Measurements from ENCODE around the gene CCNT2. TPM values are rescaled to one million over a fixed set of nuclear protein-coding genes. Genes with fewer than 3 reads are reported as not detected.
"Not testable (repeated sequence)": the region's sequence is repeated elsewhere in the genome, so short reads cannot be mapped to it uniquely, and the experiment has no call there.

The CCNT2 gene
- polyA plus RNA-seq = 1 to 10 TPM; 6.0 to 8.9 (median 7.3) TPM

DNA sequence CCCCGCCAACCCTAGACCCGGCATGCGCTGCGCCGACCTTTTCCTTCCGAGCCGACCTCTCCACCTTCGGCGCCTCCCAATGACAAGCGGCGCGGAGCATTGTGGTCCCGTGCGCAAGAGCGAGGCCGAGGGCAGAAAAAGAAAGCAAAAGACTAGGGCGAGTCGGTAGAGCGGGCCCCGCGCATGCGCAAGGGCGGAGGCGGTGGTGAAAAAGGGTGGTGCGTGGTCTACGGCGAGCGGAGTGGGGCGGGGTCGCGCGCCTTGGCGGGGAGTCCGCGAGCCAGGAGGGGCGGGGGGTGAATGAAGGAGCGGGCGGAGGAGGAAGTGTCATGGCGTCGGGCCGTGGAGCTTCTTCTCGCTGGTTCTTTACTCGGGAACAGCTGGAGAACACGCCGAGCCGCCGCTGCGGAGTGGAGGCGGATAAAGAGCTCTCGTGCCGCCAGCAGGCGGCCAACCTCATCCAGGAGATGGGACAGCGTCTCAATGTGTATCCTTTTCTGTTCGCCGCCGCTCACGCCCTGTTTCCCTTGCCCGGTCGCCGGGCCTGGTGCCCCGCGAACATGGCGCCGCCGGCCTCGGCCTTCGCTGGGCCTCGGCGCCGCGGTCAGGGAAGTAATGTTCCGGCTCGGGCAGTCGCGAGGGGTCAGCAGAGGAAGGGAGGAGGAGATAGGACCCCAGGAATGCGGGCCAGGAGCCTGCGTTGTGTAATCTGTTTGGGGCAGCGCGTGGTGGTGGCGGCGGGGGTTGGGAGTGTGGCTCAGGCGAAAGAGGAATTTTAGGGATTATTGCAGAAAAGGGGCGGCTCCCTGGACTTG, at the start of gene CCNT2:
TSS of gene CCNT2 (plus strand) at position 297 of the 815 bp plus-strand sequence. CDS start at position 330, 33 bp downstream.
- 0 to 1% (median 0%) methylated on average over 61 to 83 of the region's 83 CpGs for WGBS, 3 donors
- H3K27ac ChIP-seq (ENCODE audit: low read depth, low read length) = peak within 1 kb of the TSS; percentile 68

DNA sequence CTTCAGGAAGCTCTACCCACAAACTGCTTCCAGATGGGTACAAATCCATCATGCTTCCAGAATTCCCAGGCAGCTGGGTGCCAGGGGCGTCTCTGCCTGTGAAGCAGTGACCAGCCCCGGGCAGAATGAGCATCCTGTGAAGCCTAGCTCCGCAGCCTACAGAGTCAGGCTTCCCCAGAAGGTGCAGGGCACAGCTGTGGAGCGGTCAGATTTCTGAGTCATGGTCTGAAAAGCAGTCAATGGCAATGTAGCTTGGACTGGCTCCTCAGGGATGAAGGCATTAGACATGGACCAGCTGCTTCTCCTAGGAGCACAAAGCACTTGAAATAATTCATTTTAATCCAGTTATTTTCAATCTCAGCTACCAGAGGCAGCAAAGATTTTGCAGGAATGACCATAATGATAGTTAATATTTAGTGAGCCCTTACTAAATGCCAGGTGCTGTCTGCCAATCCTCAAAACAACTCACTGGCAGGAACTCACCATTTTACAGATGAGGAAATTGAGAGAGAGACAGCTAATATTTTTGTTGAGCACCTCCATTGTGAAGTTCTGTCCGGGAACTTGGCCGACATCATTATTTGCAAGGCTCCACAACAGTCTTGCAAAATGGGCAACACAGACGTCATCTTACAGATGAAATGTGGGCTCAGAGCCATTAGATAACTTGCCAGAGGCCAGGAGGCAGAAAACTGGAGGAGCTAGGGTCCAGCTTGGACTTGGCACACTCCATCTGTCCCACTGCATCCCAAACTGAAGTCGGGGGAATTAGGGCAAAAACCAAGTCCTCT, 48.5 kb upstream of the CCNT2 start:
- H3K27ac ChIP-seq (ENCODE audit: low read depth, low read length) = no peak overlapping the region
- 84 to 87% (median 85%) methylated on average over 8 of the region's 8 CpGs for WGBS, 3 donors

DNA sequence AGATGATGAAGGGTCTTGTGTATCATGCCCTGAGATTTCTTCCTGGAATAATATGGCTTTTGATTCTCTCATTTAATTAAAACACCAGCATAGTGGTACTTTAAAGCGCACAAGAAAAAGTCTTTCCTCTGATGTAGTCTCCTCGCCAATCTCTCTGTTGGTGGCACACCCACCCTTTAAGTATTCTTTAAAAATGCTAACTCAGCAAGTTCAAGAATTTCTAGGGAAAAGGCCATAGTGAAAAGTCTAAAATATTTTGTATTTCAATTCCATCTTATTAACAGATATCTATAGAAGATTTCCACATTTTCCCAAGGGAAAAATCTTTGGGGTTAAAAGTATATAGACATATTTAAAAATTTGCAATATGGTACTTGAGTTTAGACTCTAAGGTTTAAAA, 45.5 kb upstream of the CCNT2 start:
- 96 to 99% (median 99%) methylated on average over 2 of the region's 2 CpGs for WGBS, 3 donors

DNA sequence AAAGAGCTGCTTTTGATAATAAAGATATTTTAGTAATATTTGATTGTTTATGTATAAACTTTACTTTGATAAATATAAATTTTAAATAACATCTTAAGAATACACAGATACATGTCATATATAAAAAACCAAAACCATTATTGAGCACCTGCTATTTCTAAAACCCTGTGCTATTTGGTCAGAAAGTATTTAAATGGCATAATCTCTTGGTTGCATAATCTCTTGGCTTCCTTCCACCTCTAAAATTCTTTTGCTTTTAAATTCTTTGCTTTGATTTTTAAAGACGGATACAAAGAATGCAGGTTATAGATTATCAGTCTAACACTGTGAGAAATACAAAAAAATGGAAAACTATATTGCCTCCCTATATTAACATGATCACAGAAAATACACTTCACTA, 43.3 kb upstream of the CCNT2 start:
- WGBS, 3 donors = 20 to 64% (median 53%) methylated on average over 1 of the region's 1 CpG
- no peak overlapping the region for H3K27ac ChIP-seq (ENCODE audit: low read depth, low read length)

More for the DNA sequence above, 45.5 kb upstream of the CCNT2 start:
- H3K27ac ChIP-seq (ENCODE audit: low read depth, low read length) = no peak overlapping the region

DNA sequence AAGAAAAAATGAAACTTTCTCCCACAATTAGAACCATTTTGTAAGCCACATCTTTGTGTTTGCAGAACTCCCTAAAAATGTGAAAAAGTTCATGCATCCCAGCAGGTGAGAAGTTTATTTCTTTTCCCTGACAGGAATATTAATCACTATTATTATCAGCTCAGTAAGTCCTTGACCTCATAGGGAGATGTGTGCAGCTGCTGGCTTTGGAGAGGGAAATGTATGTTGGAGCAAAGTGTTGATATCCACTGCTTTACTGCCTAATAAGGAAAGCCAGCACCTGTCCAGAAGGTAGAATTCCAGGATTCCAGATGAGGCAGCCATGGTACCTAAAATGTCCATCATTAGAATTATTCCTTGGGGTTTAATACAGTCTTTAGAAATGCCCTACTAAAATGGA, 35.8 kb upstream of the CCNT2 start:
- H3K27ac ChIP-seq (ENCODE audit: low read depth, low read length) = no peak overlapping the region

DNA sequence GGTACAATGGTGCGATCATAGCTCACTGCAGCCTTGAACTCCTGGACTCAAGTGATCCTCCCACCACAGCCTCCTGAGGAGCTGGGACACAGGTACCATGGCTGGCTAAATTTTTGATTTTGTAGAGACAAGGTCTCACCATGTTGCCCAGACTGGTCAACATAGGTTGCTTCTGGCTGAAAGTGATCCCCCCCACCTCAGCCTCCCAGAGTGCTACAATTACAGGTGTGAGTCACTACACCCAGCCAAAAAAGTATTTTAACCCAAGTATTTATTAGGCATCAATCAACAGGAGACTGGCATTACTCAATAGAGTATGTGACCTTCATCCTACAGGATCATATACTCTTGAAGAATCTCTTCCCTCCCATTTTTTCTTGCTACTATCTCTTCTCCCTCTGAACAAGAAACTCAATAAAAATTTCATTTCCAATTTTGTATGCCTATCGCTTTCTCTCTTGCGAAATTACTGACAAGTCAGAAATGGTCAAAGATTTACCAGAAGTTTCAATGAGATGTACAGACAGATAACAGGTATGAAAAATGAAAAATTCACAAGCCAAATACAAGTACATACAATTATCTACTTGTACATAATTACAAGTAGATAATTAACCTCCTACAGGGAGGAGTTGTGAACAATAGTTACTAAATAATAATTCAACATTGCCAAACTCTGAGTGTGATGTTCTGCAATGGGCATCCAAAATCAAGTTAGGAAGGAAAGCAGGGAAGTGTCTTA, 34.9 kb upstream of the CCNT2 start:
- WGBS, 3 donors = 78 to 95% (median 93%) methylated on average over 3 of the region's 3 CpGs

DNA sequence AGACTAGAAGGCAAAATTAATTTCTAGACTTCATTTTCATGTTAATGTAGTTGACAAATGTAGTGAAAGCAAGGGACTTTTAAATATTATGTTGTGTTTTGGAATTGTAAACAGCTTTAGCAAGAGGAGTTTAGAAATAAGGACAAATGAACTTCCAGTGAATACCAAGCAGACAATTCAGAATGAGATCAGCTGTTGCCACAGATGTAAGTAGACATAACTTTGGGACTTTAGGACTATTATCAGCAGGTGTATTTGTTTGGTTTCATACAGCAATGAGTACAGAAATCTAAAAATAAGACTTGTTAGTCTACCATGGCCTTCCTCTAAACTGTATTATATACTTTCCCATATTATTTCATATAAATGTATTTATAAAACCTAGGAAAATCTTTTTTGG, 34.2 kb upstream of the CCNT2 start:
- H3K27ac ChIP-seq (ENCODE audit: low read depth, low read length) = no peak overlapping the region

More for the DNA sequence above, 34.9 kb upstream of the CCNT2 start:
- H3K27ac ChIP-seq (ENCODE audit: low read depth, low read length) = no peak overlapping the region

DNA sequence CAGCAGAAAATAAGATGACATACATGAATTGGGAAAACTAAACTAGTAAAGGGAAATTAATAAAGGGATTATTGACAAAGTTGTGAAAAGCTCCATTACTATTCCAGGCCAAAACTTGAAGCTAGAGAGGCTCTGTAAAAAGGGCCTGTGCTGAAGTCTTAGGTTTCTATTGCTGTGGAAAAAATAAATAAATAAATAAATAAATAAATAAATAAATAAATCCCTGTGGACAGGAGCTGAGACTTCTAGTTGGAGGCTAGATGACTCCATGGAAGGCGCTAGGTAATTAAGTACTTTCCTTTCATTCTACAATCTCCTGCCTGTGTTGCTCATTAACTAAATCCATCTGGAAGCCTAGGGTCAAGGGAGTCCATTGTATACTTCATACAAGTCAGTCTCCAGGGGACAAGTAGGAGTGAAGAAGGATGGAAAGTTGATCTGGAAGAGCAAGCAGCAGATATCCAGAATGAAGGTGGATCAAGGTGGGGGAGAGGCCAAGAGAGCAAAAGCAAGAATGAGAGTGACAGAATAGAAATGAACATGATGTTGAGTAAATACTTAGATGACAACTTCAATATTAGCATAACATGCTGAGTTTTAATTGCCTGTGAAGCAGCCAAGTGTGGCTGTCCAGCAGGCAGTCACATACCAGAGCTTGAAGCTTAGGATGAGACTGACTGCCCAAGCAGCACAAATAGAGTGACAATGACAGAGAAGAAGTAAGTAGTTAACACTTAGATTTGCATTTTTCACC, 26.2 kb upstream of the CCNT2 start:
- WGBS, 3 donors = 52 to 97% (median 90%) methylated on average over 1 of the region's 1 CpG
- H3K27ac ChIP-seq (ENCODE audit: low read depth, low read length) = no peak overlapping the region

DNA sequence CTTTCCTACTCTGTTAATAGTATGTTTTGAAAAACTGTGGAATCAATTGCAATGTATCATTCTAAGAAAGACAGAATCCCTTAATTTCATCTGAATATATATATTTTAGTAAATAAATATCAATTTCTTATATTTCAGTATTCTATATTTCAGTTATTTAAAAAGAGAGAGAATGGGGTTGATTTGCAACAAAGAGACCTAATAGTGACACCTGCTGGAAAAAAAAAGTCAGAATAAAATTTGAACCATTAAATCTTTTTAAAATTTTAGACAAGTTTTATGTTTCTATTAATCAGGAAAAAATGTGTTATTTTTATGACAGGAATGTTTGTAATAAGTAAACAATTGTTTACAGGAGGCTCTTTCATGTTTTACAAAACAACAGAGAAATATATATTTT, 20.7 kb upstream of the CCNT2 start:
- H3K27ac ChIP-seq (ENCODE audit: low read depth, low read length) = no peak overlapping the region

DNA sequence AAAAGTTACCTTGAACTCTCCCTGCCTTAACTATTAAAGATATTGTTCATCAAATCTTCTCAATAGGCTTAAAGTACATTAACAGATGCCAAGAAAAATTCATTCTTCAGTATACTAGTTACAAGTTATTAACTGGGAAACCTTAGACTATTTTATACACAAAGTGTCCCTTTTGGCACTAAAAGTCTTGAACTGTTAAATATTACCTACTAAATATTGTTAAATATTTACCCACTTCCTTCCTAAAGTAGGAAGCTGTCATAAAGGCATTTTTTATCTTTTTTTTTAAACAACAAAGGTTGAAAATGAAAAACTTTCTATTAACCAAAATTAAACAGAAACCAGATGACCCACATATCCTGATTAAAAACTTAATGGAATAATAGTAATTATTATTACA, 19.4 kb upstream of the CCNT2 start:
- H3K27ac ChIP-seq (ENCODE audit: low read depth, low read length) = no peak overlapping the region

DNA sequence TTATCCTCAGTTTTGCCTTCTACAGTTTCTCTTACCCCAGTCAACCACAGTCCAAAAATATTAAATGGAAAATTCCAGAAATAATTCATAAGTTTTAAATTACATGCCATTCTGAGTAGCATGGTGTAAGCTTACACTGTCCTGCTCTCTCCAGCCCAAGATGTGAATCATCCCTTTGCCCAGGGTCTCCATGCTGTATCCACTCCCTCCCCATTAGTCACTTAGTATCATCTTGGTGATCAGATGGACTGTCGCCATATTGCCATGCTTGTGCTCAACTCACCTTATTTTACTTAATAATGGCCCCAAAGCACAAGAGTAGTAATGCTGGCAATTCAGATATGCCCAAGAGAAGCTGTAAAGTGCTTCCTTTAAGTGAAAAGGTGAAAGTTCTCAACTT, 18.5 kb upstream of the CCNT2 start:
- 94 to 97% (median 96%) methylated on average over 1 of the region's 1 CpG for WGBS, 3 donors
- H3K27ac ChIP-seq (ENCODE audit: low read depth, low read length) = no peak overlapping the region

DNA sequence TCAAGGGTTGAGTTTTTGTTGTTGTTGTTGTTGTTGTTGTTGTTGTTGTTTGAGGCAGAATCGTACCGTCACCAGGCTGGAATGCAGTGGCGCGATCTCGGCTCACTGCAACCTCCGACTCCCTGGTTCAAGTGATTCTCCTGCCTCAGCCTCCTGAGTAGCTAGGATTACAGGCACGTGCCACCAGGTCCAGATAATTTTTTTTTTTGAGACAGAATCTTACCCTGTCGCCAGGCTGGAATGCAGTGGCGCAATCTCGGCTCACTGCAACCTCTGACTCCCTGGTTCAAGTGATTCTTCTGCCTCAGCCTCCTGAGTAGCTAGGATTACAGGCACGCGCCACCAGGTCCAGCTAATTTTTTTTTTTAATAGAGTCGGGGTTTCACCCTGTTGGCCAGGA, 14.9 kb upstream of the CCNT2 start:
- H3K27ac ChIP-seq (ENCODE audit: low read depth, low read length) = not testable (repeated sequence)
- WGBS, 3 donors = 93 to 96% (median 94%) methylated on average over 13 of the region's 13 CpGs

DNA sequence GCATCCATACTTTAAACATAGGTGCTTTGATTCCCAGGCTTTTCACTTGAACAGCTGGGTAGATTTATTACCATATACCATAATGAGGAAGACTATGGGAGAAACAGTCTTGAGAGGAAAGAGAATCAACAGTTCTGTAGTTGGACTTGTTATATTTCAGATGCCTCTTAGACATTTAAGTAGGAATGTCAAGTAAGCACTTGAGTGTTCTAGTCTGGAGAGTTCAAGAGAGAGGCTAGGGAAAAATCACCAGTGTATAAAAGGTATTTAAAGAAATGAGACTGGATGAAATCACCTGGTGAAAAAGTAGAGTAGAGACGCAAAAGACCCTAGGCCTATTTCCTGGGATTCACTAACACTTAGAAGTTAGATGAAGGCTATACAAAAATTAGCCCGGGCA, 13.5 kb upstream of the CCNT2 start:
- no peak overlapping the region for H3K27ac ChIP-seq (ENCODE audit: low read depth, low read length)
- 93 to 96% (median 95%) methylated on average over 2 of the region's 2 CpGs for WGBS, 3 donors

DNA sequence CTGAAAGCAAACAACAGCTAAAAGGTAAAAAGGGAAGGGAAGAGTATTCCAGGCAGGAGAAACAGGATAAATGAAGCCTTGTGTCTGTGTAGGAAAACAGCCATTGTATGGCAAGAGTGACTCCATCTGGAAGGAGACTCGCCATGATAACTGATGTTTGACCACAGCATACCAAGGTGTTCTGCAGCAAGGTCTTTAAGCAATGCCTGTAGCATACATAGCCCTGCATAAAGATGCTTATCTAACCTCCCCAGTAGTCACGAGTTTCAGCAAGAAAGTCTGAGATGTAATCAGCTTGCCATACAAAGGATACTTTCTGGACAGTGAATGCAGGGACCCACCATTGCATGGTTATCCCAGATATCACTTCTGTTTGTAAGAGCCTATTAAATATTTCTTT, 11.9 kb upstream of the CCNT2 start:
- WGBS, 3 donors = 61 to 79% (median 79%) methylated on average over 2 of the region's 2 CpGs

DNA sequence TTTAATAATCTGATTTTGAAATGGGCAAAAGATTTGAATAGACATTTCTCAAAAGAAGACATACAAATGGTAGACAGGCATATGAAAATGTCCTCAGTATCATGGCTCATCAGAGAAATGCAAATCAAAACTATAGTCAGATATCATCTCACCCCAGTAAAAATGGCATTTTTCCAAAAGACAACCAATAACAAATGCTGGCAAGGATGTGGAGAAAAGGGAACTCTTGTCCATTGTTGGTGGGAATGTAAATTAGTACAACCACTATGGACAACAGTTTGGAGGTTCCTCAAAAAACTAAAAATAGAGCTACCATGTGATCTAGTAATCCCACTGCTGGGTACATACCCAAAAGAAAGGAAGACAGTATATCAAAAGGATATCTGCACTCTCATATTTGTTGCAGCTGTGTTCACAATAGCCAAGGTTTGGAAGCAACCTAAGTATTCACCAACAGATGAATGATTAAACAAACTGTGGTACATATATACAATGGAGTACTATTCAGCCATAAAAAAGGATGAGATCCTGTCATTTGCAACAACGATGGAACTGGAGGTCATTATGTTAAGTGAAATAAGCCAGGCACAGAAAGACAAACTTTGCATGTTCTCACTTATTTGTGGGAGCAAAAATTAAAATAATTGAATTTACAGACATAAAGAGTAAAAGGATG, 11.0 kb upstream of the CCNT2 start:
- WGBS, 3 donors = 77 to 93% (median 83%) methylated on average over 1 of the region's 1 CpG
- not testable (repeated sequence) for H3K27ac ChIP-seq (ENCODE audit: low read depth, low read length)

More for the DNA sequence above, 11.9 kb upstream of the CCNT2 start:
- H3K27ac ChIP-seq (ENCODE audit: low read depth, low read length) = no peak overlapping the region

DNA sequence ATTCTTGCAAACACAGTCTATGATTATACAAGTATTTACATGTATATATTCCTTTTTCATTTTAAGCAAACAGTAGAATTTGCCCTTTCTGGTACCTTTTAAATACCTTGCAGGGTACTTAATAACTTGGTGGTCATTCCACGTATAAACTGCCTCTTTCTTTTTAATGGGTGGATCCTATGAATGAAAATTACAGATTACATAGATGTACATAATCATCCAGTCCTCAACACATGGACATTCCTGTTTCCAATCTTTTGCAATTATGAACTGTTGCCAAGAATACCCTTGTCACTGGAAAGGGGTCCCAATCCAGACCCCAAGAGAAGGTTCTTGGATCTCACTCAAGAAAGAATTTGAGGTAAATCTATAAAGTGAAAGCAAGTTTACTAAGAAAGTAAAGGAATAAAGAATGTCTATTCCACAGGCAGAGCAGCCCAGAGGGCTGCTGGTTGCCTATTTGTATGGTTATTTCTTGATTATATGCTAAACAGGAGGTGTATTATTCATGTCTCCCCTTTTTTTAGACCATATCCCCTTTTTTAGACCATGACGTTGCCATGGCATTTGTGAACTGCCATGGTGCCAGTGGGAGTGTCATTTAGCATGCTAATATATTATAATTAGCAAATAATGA, 7.7 kb upstream of the CCNT2 start:
- 80 to 88% (median 81%) methylated on average over 2 of the region's 2 CpGs for WGBS, 3 donors
- H3K27ac ChIP-seq (ENCODE audit: low read depth, low read length) = no peak overlapping the region

DNA sequence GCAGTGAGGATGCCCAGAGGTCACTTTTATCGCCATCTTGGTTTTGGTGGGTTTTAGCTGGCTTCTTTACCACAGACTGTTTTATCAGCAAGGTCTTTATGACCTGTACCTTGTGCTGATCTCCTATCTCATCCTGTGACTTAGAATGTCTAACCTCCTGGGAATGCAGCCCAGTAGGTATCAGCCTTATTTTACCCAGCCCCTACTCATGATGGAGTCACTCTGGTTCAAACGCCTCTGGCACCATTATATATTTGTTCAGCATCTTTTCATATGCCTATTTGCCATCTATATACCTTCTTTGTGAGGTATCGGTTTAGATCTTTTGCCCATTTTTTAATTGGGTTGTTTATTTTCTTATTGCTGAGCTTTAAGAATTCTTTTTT, 7.2 kb upstream of the CCNT2 start:
- no peak overlapping the region for H3K27ac ChIP-seq (ENCODE audit: low read depth, low read length)
- WGBS, 3 donors = 89 to 91% (median 91%) methylated on average over 3 of the region's 3 CpGs

DNA sequence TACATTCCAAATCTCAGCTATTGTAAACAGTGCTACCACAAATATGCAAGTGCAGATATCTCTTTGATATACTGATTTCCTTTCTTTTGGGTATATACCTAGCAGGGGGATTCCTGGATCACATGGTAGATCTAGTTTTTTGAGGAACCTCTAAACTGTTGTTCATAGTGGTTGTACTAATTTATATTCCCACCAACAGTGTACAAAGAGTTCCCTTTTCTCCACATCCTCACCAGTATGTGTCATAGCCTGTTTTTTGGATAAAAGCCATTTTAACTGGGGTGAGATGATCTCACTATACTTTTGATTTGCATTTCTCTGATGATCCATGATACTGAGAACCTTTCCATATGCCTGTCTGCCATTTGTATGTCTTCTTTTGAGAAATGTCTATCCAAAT, 6.3 kb upstream of the CCNT2 start:
- H3K27ac ChIP-seq (ENCODE audit: low read depth, low read length) = no peak overlapping the region

Measured in adipose tissue (tissue), 3 donors.